Panc1 (cell line): ENCODE data around the gene CHST10. TPM values are rescaled to one million over a fixed set of nuclear protein-coding genes. Genes with fewer than 3 reads are reported as not detected.

Experiments used
- ATAC-seq: fragments of 200-7000 bp; cut with Tn5 transposase; 2 replicates; pipeline ENCODE4 v1.9.1; 2020; ENCODE audit warnings: mild to moderate bottlenecking, moderate library complexity
- BruUV-seq: library from RNA; stranded (reverse); fragments of 400-500 nt; replicated peaks from 2 replicates; lab custom pipeline; 2021; lab: Mats Ljungman, UMichigan
- CTCF ChIA-PET: fragments of 300-600 bp; sonication (Branson Sonifier 250); formaldehyde crosslinking; loops from one replicate; lab custom pipeline; 2022; ENCODE audit warnings: antibody characterized with exemption; lab: Charles Lee
- POLR2A ChIA-PET: fragments of 300-600 bp; sonication (Branson Sonifier 250); formaldehyde crosslinking; loops from one replicate; lab custom pipeline; 2022; ENCODE audit warnings: antibody characterized with exemption; lab: Charles Lee
- DNase-seq: peaks from one replicate; pipeline ENCODE4 v3.0.0-alpha.2; 2010; ENCODE audit warnings: low read depth, low spot score
- H3K27ac ChIP-seq: 2 replicates; pipeline ENCODE4 v1.5.1; 2011; ENCODE audit warnings: mild to moderate bottlenecking, low read length, inconsistent platforms
- H3K27me3 ChIP-seq: fragments of 200-500 bp; sonication (Bioruptor generic); 2 replicates; pipeline ENCODE4 v1.6.0; 2014; ENCODE audit warnings: low read length, inconsistent platforms; ENCODE audit not compliant: control insufficient read depth, insufficient read depth
- H3K36me3 ChIP-seq: fragments of 200-500 bp; sonication (Bioruptor generic); 2 replicates; pipeline ENCODE4 v1.5.1; 2014; ENCODE audit warnings: inconsistent platforms, mild to moderate bottlenecking, low read length, moderate library complexity; ENCODE audit not compliant: control insufficient read depth, insufficient read depth
- H3K4me1 ChIP-seq: 2 replicates; pipeline ENCODE4 v1.5.1; 2011; ENCODE audit warnings: inconsistent platforms, mild to moderate bottlenecking, low read length, moderate library complexity; ENCODE audit not compliant: control insufficient read depth, insufficient read depth
- H3K4me3 ChIP-seq, 2 experiments: 2 replicates each; pipeline ENCODE4 v1.5.1; 2011 to 2012; ENCODE audit warnings: low read depth in 2 of 2, low read length in 2 of 2, mild to moderate bottlenecking in 2 of 2, inconsistent platforms in 1 of 2, moderate library complexity in 1 of 2
- H3K9me3 ChIP-seq: fragments of 200-500 bp; sonication (Bioruptor generic); 2 replicates; pipeline ENCODE4 v1.5.1; 2014; ENCODE audit warnings: low read depth, mild to moderate bottlenecking, inconsistent platforms, low read length, moderate library complexity; ENCODE audit not compliant: control insufficient read depth, insufficient read depth
- CTCF ChIP-seq: fragments of 450-650 bp; IDR thresholded peaks from 2 replicates; pipeline ENCODE4 v1.5.1; 2017; ENCODE audit warnings: mild to moderate bottlenecking
- POLR2AphosphoS5 ChIP-seq: IDR thresholded peaks from 2 replicates; pipeline ENCODE4 v1.6.1; 2012; ENCODE audit warnings: mild to moderate bottlenecking, low read depth, low read length, moderate library complexity
- REST ChIP-seq, 2 experiments: IDR thresholded peaks; 2 replicates each; pipeline ENCODE4 v1.6.1; 2011 to 2012; ENCODE audit warnings: low read depth in 2 of 2, control low read depth in 1 of 2, low read length in 1 of 2, mild to moderate bottlenecking in 1 of 2, moderate library complexity in 1 of 2; ENCODE audit not compliant: insufficient read depth in 1 of 2
- SIN3A ChIP-seq: IDR thresholded peaks from 2 replicates; pipeline ENCODE4 v1.6.1; 2012; ENCODE audit warnings: low read depth, mild to moderate bottlenecking, low read length, moderate library complexity, borderline replicate concordance; ENCODE audit not compliant: insufficient read depth
- TCF7L2 ChIP-seq: IDR thresholded peaks from 2 replicates; pipeline ENCODE4 v1.6.1; 2011; ENCODE audit warnings: mild to moderate bottlenecking, low read depth, low read length, inconsistent platforms
- in situ Hi-C: cut with HindIII; loops from 2 replicates; pipeline ENCODE4 v1.10.0; 2016; ENCODE audit warnings: low sequenced_read_pairs, low pct_unique_long_range_greater_than_20kb
- intact Hi-C: fragments of 100-400 bp; cut with micrococcal nuclease; formaldehyde crosslinking; loops from one replicate; pipeline ENCODE4 v1.10.0; 2022; ENCODE audit not compliant: unreplicated experiment
- total RNA-seq: library from RNA; stranded (reverse); gene quantifications from one replicate; pipeline ENCODE4 v1.2.1, GENCODE V29; 2021; ENCODE audit not compliant: unreplicated experiment

CHST10 gene
- total RNA-seq, 1 experiment from 2014 or later = 22.0 TPM

DNA sequence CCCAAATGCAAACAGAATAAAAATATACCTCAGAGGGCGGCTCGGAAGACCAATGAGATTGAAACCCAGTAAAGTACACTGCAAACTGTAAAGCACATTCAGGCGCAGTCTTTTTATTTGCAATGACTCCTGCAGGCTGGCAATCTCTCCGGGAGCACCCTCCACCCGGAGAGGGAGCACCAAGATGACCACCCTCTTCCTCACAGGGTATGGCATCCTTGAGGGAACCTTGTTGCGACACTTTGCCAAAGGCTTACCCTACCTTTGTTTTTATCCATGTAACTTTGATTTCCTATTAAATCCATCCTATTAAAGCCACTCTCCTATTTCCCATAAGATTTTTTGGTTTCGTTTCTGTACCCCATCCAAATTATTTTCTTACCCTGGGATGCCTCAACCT lies 16.2 kb downstream of the CHST10 start:
- intact Hi-C loops = no loop called here
- ChIA-PET CTCF (no interaction called here), POLR2A (no interaction called here)
- Histone ChIP-seq H3K9me3 (no peaks in the 10 kb centered on the region), H3K4me3 (no peak overlapping the region), H3K4me1 (no peaks in the 10 kb centered on the region), H3K27me3 (no peaks in the 10 kb centered on the region), H3K27ac (no peak overlapping the region), H3K36me3 (no peaks in the 10 kb centered on the region; the same call in none of the 2 replicates)
- no TSS peak for BruUV-seq
- in situ Hi-C loops = no loop called here
- TF ChIP-seq POLR2AphosphoS5 = no peak
- no peak for TF ChIP-seq SIN3A
- no peak for TF ChIP-seq CTCF
- TF ChIP-seq REST (IDR thresholded peaks at IDR 0.05; ENCODE audit: insufficient read depth in 1 of 2, low read depth in 2 of 2, low read length in 1 of 2) = no peak
- no peak for TF ChIP-seq TCF7L2
- DNase-seq = no peak
- ATAC-seq = no peak

- H3K36me3 ChIP-seq = no peaks in the 10 kb centered on the region; the same call in none of the 2 replicates
- POLR2A ChIA-PET = no interaction called here
- intact Hi-C loops = no loop called here
- no TSS peak for BruUV-seq
- no peaks in the 10 kb centered on the region for H3K9me3 ChIP-seq
- H3K27ac ChIP-seq = no peak overlapping the region
- no peak for ATAC-seq
- no peak for DNase-seq
- in situ Hi-C loops = no loop called here
- no peaks in the 10 kb centered on the region for H3K27me3 ChIP-seq
- H3K4me1 ChIP-seq = no peaks in the 10 kb centered on the region
- CTCF ChIA-PET = no interaction called here
- H3K4me3 ChIP-seq = no peak overlapping the region
- TF ChIP-seq POLR2AphosphoS5 (no peak), SIN3A (no peak), REST (IDR thresholded peaks at IDR 0.05; ENCODE audit: insufficient read depth in 1 of 2, low read depth in 2 of 2, low read length in 1 of 2) (no peak), TCF7L2 (no peak), CTCF (no peak)
Observed at GRCh38 chr2:100399714-100400113, 17.8 kb downstream of the CHST10 start.
